Right lobe of liver (tissue), 6 donors: Measurements from ENCODE around the gene RNU5D-1. TPM values are rescaled to one million over a fixed set of nuclear protein-coding genes. Genes with fewer than 3 reads are reported as not detected.
A peak's percentile ranks its signal among the peaks of the same experiment; 100 is the strongest.

Experiments used
- ATAC-seq, 4 donors: fragments of 200-7000 bp; cut with Tn5 transposase; one replicate each; pipeline ENCODE4 v1.9.1; 2020; ENCODE audit warnings: mild to moderate bottlenecking in 4 of 4, moderate library complexity in 4 of 4
- DNase-seq, 3 donors: peaks; one replicate each; pipeline ENCODE4 v3.0.0-alpha.2; 2020
- H3K27ac ChIP-seq, 3 donors: fragments of 200-600 bp; one replicate each; pipeline ENCODE4 v1.8.0; 2022
- H3K27me3 ChIP-seq, 2 donors: fragments of 200-600 bp; one replicate each; pipeline ENCODE4 v1.8.0; 2022
- H3K36me3 ChIP-seq, 4 donors: fragments of 200-600 bp; sonication (generic) in 1 of 4; one replicate each; pipeline versions ENCODE4 v1.5.1 to v1.8.0; 2017 to 2022; ENCODE audit warnings: control low read depth in 1 of 4
- H3K4me1 ChIP-seq, 4 donors: fragments of 200-600 bp; sonication (generic) in 1 of 4; one replicate each; pipeline versions ENCODE4 v1.5.1 to v1.8.0; 2017 to 2022; ENCODE audit warnings: control low read depth in 1 of 4
- H3K4me3 ChIP-seq, 3 donors: fragments of 200-600 bp; one replicate each; pipeline ENCODE4 v1.8.0; 2022
- H3K9me3 ChIP-seq, 4 donors: fragments of 200-600 bp; sonication (generic) in 1 of 4; one replicate each; pipeline versions ENCODE4 v1.5.1 to v1.8.0; 2017 to 2022; ENCODE audit warnings: control low read depth in 1 of 4
- CTCF ChIP-seq, 4 donors: fragments of 200-600 bp in 3 of 4; fragments of 450-650 bp in 1 of 4; IDR thresholded peaks; one replicate each; pipeline versions ENCODE4 v1.5.1 to v1.8.0; 2016 to 2022; ENCODE audit warnings: antibody characterized with exemption in 4 of 4, mild to moderate bottlenecking in 2 of 4
- POLR2A ChIP-seq: fragments of 450-650 bp; IDR thresholded peaks from one replicate; pipeline ENCODE4 v1.6.1; 2017; ENCODE audit warnings: antibody characterized with exemption, mild to moderate bottlenecking
- WGBS: methylation state at CpG from one replicate; pipeline ENCODE4 v1.1.6; 2018; ENCODE audit warnings: low coverage, low lambda C conversion rate; ENCODE audit not compliant: insufficient coverage; ENCODE audit errors: missing lambda C conversion rate; 5-methylcytosine and 5-hydroxymethylcytosine counted together
- intact Hi-C, 2 donors: fragments of 100-400 bp; cut with DNase I; formaldehyde crosslinking; loops; one replicate each; pipeline versions ENCODE4 v1.11.2 to v1.14.1; 2022
- long read RNA-seq: library from polyadenylated mRNA; unstranded; transcript quantifications from one replicate; pipeline ENCODE4 v2.0.0, GENCODE V29; 2019
- total RNA-seq, 6 experiments: library from RNA; depleted of rRNA in 2 of 6; stranded (reverse); fragments of >200 nt in 2 of 6; fragmentation: NEBNext Ultra II Directional in 3 of 6; extraction: Animal tissue kit (Norgen Biotek cat#: 25700) in 3 of 6; gene quantifications; one replicate each; pipeline versions ENCODE4 v1.1.0 to v1.2.4, GENCODE V29; 2016 to 2023
- donor health status: DM: no; HTN: yes; CAD: no.
- donor health status: DM: no; HTN: no; CAD: no.
- donor health status: DM: no; HTN: no; CAD: no.
- donor health status: DM: no; HTN: yes; CAD: no.
- donor health status: DM: no; HTN: yes; CAD: no.

Gene RNU5D-1
- not detected for total RNA-seq
- long read RNA-seq, result 0 reads

- TF ChIP-seq POLR2A (peak; percentile 94), CTCF (IDR thresholded peaks at IDR 0.05) (peak; percentile 80 to 90 (median 84))
- WGBS, result 0% methylated on average over 19 of the region's 19 CpGs
- intact Hi-C loops, result no loop called here
Measured at GRCh38 chr1:44730741-44731512, at the start of gene RNU5D-1. Gene RNU5D-1 (minus strand): TSS chr1:44731170.

GRCh38 chr1:44780583-44781121, 49.7 kb upstream of the RNU5D-1 start:
- Histone ChIP-seq H3K9me3 (no peaks in the 10 kb centered on the region), H3K27me3 (no peaks in the 10 kb centered on the region), H3K27ac (no peak overlapping the region), H3K4me3 (no peak overlapping the region), H3K36me3 (peaks cover 4 to 27% (median 14%) of the 10 kb centered on the region in 4 donors), H3K4me1 (peaks cover 0 to 24% (median 0%) of the 10 kb centered on the region in 4 donors)
- ATAC-seq, result no peak
- intact Hi-C loops, result loop anchor here in 1 of 2 donors (10.0 kb wide), 1 partner anchor 54 kb away; no protein-coding TSS in a partner anchor
- TF ChIP-seq POLR2A (no peak), CTCF (IDR thresholded peaks at IDR 0.05) (no peak)
- DNase-seq, result no peak
- WGBS, result 91% methylated on average over 9 of the region's 14 CpGs

More at GRCh38 chr1:44730741-44731512, at the start of gene RNU5D-1:
- peak; percentile 88 to 95 (median 92) for DNase-seq
- ATAC-seq, result peak; percentile 90 to 94 (median 92)
- Histone ChIP-seq H3K27ac (peak within 1 kb of the TSS; percentile 89 to 91 (median 89)), H3K27me3 (no peaks in the 10 kb centered on the region), H3K36me3 (no peaks in the 10 kb centered on the region), H3K4me1 (peaks cover 0 to 6% (median 0%) of the 10 kb centered on the region in 4 donors), H3K4me3 (peak within 1 kb of the TSS in 2 of 3 donors; percentile 5 to 28), H3K9me3 (no peaks in the 10 kb centered on the region)

- no peak overlapping the region for H3K4me3 ChIP-seq
- WGBS, result 96% methylated on average over 4 of the region's 6 CpGs
- H3K27ac ChIP-seq, result no peak overlapping the region
- peaks cover 4 to 27% (median 14%) of the 10 kb centered on the region in 4 donors for H3K36me3 ChIP-seq
- peaks cover 0 to 16% (median 2%) of the 10 kb centered on the region in 4 donors for H3K4me1 ChIP-seq
- no peak for ATAC-seq
- TF ChIP-seq CTCF (IDR thresholded peaks at IDR 0.05), result no peak
- TF ChIP-seq POLR2A, result no peak
- H3K9me3 ChIP-seq, result no peaks in the 10 kb centered on the region
- intact Hi-C loops, result no loop called here
- no peak for DNase-seq
- no peaks in the 10 kb centered on the region for H3K27me3 ChIP-seq
Measured at GRCh38 chr1:44778705-44779576, 48.0 kb upstream of the RNU5D-1 start.

DNA sequence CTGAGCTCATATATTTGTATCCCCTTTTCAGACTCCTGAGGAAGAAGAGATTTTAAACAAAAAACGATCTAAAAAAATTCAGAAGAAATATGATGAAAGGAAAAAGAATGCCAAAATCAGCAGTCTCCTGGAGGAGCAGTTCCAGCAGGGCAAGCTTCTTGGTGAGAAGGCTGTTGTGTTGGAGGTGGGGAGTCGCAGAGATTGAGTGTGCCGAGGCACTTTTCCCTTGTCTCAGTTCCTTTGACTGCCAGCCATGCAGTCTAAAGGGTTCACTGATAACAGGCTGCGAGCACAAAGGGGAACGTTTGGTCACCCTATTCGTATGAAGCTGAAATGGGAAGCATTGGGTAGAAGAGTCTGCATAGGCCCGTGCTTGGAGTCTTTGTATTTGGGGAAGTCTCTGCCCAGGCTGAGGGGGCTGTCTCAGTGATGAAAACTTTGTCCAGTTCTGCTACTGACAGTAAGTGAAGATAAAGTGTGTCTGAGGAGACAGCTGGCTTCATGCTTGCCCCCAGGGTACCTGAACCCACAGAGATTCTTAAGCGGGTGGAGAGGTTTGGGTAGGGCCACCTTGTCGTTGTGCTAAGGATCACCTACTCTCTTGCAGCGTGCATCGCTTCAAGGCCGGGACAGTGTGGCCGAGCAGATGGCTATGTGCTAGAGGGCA, 47.1 kb upstream of the RNU5D-1 start:
- Histone ChIP-seq H3K27ac (no peak overlapping the region), H3K36me3 (peaks cover 4 to 27% (median 14%) of the 10 kb centered on the region in 4 donors), H3K4me3 (no peak overlapping the region), H3K27me3 (no peaks in the 10 kb centered on the region), H3K9me3 (no peaks in the 10 kb centered on the region), H3K4me1 (peaks cover 0 to 13% (median 2%) of the 10 kb centered on the region in 4 donors)
- WGBS, result 73% methylated on average over 11 of the region's 13 CpGs
- ATAC-seq, result no peak
- TF ChIP-seq CTCF (IDR thresholded peaks at IDR 0.05), result no peak
- no peak for TF ChIP-seq POLR2A
- intact Hi-C loops, result no loop called here
- no peak for DNase-seq
